ENCODE data around the gene CHMP1A. TPM values are rescaled to one million over a fixed set of nuclear protein-coding genes. Genes with fewer than 3 reads are reported as not detected.
A peak's percentile ranks its signal among the peaks of the same experiment; 100 is the strongest.
"Not testable (repeated sequence)": the region's sequence is repeated elsewhere in the genome, so short reads cannot be mapped to it uniquely, and the experiment has no call there.

Gene CHMP1A
- total and polyA plus RNA-seq, 2 experiments from 2014 or later = 42.3 to 81.9 TPM

- no peak for TF ChIP-seq ZNF331 (CRISPR knock-in tag; IDR thresholded peaks at IDR 0.05; ENCODE audit: low read depth)
- no peak for TF ChIP-seq CTCF (conservative IDR thresholded peaks at IDR 0.05; ENCODE audit: low read depth in 2 of 2)
- no peak for TF ChIP-seq EZH2 (IDR thresholded peaks at IDR 0.05; ENCODE audit: low read depth, unreplicated experiment)
- TF ChIP-seq STAT1 (IDR thresholded peaks at IDR 0.05; ENCODE audit: unreplicated experiment) = no peak
These were observed 38.6 kb upstream of the CHMP1A start (continued) for GRCh38 chr16:89695875-89696669.

- no peak overlapping the region for H3K4me3 ChIP-seq
- H4K20me1 ChIP-seq (replicated peaks; ENCODE audit: insufficient read depth) = peaks cover 4% of the 10 kb centered on the region
- Mint-ChIP-seq H3K9me3 (no peaks in the 10 kb centered on the region), H3K36me3 (ENCODE audit: low read depth) (peaks cover 40% of the 10 kb centered on the region), H3K27ac (no peak overlapping the region), H3K4me3 (no peak overlapping the region), H3K27me3 (ENCODE audit: insufficient read depth, low read depth, poor library complexity) (peaks cover 24% of the 10 kb centered on the region), H3K4me1 (peaks cover 3% of the 10 kb centered on the region; the same call in 1 of the 3 replicates)
- peaks cover 7% of the 10 kb centered on the region; the same call in 1 of the 2 replicates for H3K4me1 ChIP-seq (ENCODE audit: insufficient read depth)
- TF ChIP-seq ZNF114 (CRISPR knock-in tag; IDR thresholded peaks at IDR 0.05) = no peak
- peak; percentile 6; the same call in 1 of the 2 replicates for TF ChIP-seq POLR2AphosphoS5 (IDR thresholded peaks at IDR 0.05; ENCODE audit: low read depth)
- H3F3A ChIP-seq (replicated peaks; ENCODE audit: low read depth) = peaks cover 9% of the 10 kb centered on the region; the same call in 1 of the 2 replicates
- H3K9me2 ChIP-seq (ENCODE audit: insufficient read depth) = no peaks in the 10 kb centered on the region
- 0 out of 2 replicates have a peak overlapping the region, but pooled peaks have one; percentile 55 for H3K27ac ChIP-seq (ENCODE audit: low read depth)
- H3K4me2 ChIP-seq = no peak overlapping the region
- no peak for DNase-seq (ENCODE audit: low spot score)
- no peak for ATAC-seq
- H2AFZ ChIP-seq = no peak overlapping the region
- H3K27me3 ChIP-seq (ENCODE audit: insufficient read depth) = no peaks in the 10 kb centered on the region
- H3K36me3 ChIP-seq (ENCODE audit: insufficient read depth) = 0 out of 2 replicates have a peak, but pooled peaks cover 2% of the 10 kb centered on the region
- H3K79me2 ChIP-seq (replicated peaks; ENCODE audit: insufficient read depth) = no peaks in the 10 kb centered on the region
These were observed 37.8 kb upstream of the CHMP1A start for GRCh38 chr16:89695086-89695874.

- H3K4me1 Mint-ChIP-seq, H3K27ac Mint-ChIP-seq: not testable (repeated sequence)
These were observed 37.2 kb upstream of the CHMP1A start for GRCh38 chr16:89694784-89695085.

More at GRCh38 chr16:89694784-89695085, 37.2 kb upstream of the CHMP1A start:
- H3K9me2 ChIP-seq (ENCODE audit: insufficient read depth); ATAC-seq; H3K79me2 ChIP-seq (replicated peaks; ENCODE audit: insufficient read depth); H3K9me3 Mint-ChIP-seq; H3K27ac ChIP-seq (ENCODE audit: low read depth); DNase-seq (ENCODE audit: low spot score); H3K4me2 ChIP-seq; H3K4me1 ChIP-seq (ENCODE audit: insufficient read depth); H4K20me1 ChIP-seq (replicated peaks; ENCODE audit: insufficient read depth); H3K36me3 ChIP-seq (ENCODE audit: insufficient read depth); H3K4me3 Mint-ChIP-seq; H2AFZ ChIP-seq; H3K27me3 ChIP-seq (ENCODE audit: insufficient read depth); H3F3A ChIP-seq (replicated peaks; ENCODE audit: low read depth); H3K4me3 ChIP-seq: not testable (repeated sequence)
- Mint-ChIP-seq H3K27me3 (ENCODE audit: insufficient read depth, low read depth, poor library complexity) (peaks cover 24% of the 10 kb centered on the region), H3K36me3 (ENCODE audit: low read depth) (peaks cover 46% of the 10 kb centered on the region)

Measured in GM23338 (cell line).